Loucy (cell line): Measurements from ENCODE around the gene ZFP42.
"Not testable (repeated sequence)": the region's sequence is repeated elsewhere in the genome, so short reads cannot be mapped to it uniquely, and the experiment has no call there.

ENCODE experiments used
- H2AFZ ChIP-seq: fragments of 200-600 bp; sonication (generic); 2 replicates; pipeline ENCODE4 v1.6.0; 2016; ENCODE audit warnings: antibody characterized with exemption, mild to moderate bottlenecking, low read length, moderate library complexity
- H3F3A ChIP-seq: fragments of 200-600 bp; 2 replicates; pipeline ENCODE4 v1.6.0; 2016; ENCODE audit warnings: antibody characterized with exemption, low read depth, mild to moderate bottlenecking
- H3K27me3 ChIP-seq: fragments of 200-600 bp; sonication (generic); 2 replicates; pipeline ENCODE4 v1.6.1; 2014; ENCODE audit warnings: low read length, mild to moderate bottlenecking; ENCODE audit not compliant: insufficient read depth, poor library complexity, severe bottlenecking
- H3K36me3 ChIP-seq: fragments of 200-600 bp; sonication (generic); 2 replicates; pipeline ENCODE4 v1.6.1; 2016; ENCODE audit warnings: low read length; ENCODE audit not compliant: insufficient read depth
- H3K4me1 ChIP-seq: fragments of 200-600 bp; sonication (generic); 2 replicates; pipeline ENCODE4 v1.5.1; 2014; ENCODE audit warnings: low read length, mild to moderate bottlenecking; ENCODE audit not compliant: insufficient read depth, poor library complexity, severe bottlenecking
- H3K4me2 ChIP-seq: fragments of 200-600 bp; sonication (generic); 2 replicates; pipeline ENCODE4 v1.6.0; 2014; ENCODE audit warnings: antibody characterized with exemption, low read length, low read depth, mild to moderate bottlenecking; ENCODE audit not compliant: poor library complexity, severe bottlenecking
- H3K4me3 ChIP-seq: fragments of 200-600 bp; sonication (generic); 2 replicates; pipeline ENCODE4 v1.5.1; 2014; ENCODE audit warnings: low read length, mild to moderate bottlenecking, mixed read lengths; ENCODE audit not compliant: poor library complexity, severe bottlenecking
- H3K79me2 ChIP-seq: fragments of 200-600 bp; sonication (generic); 2 replicates; pipeline ENCODE4 v1.6.1; 2014; ENCODE audit warnings: low read length; ENCODE audit not compliant: insufficient read depth
- H3K9ac ChIP-seq: fragments of 200-600 bp; sonication (generic); 2 replicates; pipeline ENCODE4 v1.6.0; 2014; ENCODE audit warnings: mild to moderate bottlenecking, low read depth, low read length, moderate library complexity; ENCODE audit not compliant: poor library complexity, severe bottlenecking
- H3K9me2 ChIP-seq: fragments of 200-600 bp; sonication (generic); replicated peaks from 2 replicates; pipeline ENCODE4 v1.6.1; 2016; ENCODE audit warnings: low read depth, low read length, mixed read lengths
- H3K9me3 ChIP-seq: fragments of 200-600 bp; sonication (generic); 2 replicates; pipeline ENCODE4 v1.6.1; 2014; ENCODE audit warnings: mild to moderate bottlenecking, antibody characterized with exemption, low read length, low read depth; ENCODE audit not compliant: insufficient read depth
- H4K20me1 ChIP-seq: fragments of 200-600 bp; sonication (generic); 2 replicates; pipeline ENCODE4 v1.6.0; 2014; ENCODE audit warnings: antibody characterized with exemption, low read length, mild to moderate bottlenecking; ENCODE audit not compliant: insufficient read depth, poor library complexity, severe bottlenecking
- EZH2phosphoT487 ChIP-seq: fragments of 200-600 bp; IDR thresholded peaks from 2 replicates; pipeline ENCODE4 v1.6.1; 2018; ENCODE audit warnings: antibody characterized with exemption, mild to moderate bottlenecking, moderate library complexity, borderline replicate concordance
- TF ChIP-seq, protein P1 (sequence below): fragments of 200-600 bp; sonication (generic); conservative IDR thresholded peaks from 2 replicates; pipeline ENCODE4 v1.5.1; 2014; ENCODE audit warnings: mild to moderate bottlenecking, antibody characterized with exemption, low read length

Gene ZFP42

GRCh38 chr4:187996502-187997177, 1.1 kb downstream of the ZFP42 start:
- no peak overlapping the region for H3K4me3 ChIP-seq
- no peaks in the 10 kb centered on the region for H3K79me2 ChIP-seq
- no peaks in the 10 kb centered on the region for H3K27me3 ChIP-seq
- H3K4me1 ChIP-seq = no peaks in the 10 kb centered on the region
- no peak for TF ChIP-seq EZH2phosphoT487
- TF ChIP-seq, protein P1, sequence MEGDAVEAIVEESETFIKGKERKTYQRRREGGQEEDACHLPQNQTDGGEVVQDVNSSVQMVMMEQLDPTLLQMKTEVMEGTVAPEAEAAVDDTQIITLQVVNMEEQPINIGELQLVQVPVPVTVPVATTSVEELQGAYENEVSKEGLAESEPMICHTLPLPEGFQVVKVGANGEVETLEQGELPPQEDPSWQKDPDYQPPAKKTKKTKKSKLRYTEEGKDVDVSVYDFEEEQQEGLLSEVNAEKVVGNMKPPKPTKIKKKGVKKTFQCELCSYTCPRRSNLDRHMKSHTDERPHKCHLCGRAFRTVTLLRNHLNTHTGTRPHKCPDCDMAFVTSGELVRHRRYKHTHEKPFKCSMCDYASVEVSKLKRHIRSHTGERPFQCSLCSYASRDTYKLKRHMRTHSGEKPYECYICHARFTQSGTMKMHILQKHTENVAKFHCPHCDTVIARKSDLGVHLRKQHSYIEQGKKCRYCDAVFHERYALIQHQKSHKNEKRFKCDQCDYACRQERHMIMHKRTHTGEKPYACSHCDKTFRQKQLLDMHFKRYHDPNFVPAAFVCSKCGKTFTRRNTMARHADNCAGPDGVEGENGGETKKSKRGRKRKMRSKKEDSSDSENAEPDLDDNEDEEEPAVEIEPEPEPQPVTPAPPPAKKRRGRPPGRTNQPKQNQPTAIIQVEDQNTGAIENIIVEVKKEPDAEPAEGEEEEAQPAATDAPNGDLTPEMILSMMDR = no peak
- no peaks in the 10 kb centered on the region for H3F3A ChIP-seq
- H3K9me3 ChIP-seq = peaks cover 4% of the 10 kb centered on the region; the same call in 1 of the 2 replicates
- H3K4me2 ChIP-seq = no peak overlapping the region
- no peaks in the 10 kb centered on the region for H3K9me2 ChIP-seq
- no peak overlapping the region for H3K9ac ChIP-seq
- H3K36me3 ChIP-seq = no peaks in the 10 kb centered on the region
- H4K20me1 ChIP-seq = no peaks in the 10 kb centered on the region
- H2AFZ ChIP-seq = no peak overlapping the region

DNA sequence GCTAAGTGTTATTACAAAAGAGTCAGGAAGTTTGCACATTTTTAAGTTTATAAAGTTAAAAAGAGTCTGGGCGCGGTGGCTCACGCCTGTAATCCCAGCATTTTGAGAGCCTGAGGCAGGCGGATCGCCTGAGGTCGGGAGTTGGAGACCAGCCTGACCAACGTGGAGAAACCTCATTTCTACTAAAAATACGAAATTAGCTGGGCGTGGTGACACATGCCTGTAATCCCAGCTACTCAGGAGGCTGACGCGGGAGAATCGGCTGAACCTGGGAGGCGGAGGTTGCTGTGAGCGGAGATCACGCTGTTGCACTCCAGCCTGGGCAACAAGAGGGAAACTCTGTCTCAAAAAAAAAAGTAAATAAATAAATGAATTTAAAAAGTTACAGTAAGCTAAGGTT, 2.4 kb downstream of the ZFP42 start:
- not testable (repeated sequence) for H3K9me2 ChIP-seq, H2AFZ ChIP-seq, H3K27me3 ChIP-seq, H3K4me3 ChIP-seq, H3K4me2 ChIP-seq, H3K9me3 ChIP-seq, H3K4me1 ChIP-seq, H3K36me3 ChIP-seq, H3K79me2 ChIP-seq, H3F3A ChIP-seq, H3K9ac ChIP-seq, H4K20me1 ChIP-seq

DNA sequence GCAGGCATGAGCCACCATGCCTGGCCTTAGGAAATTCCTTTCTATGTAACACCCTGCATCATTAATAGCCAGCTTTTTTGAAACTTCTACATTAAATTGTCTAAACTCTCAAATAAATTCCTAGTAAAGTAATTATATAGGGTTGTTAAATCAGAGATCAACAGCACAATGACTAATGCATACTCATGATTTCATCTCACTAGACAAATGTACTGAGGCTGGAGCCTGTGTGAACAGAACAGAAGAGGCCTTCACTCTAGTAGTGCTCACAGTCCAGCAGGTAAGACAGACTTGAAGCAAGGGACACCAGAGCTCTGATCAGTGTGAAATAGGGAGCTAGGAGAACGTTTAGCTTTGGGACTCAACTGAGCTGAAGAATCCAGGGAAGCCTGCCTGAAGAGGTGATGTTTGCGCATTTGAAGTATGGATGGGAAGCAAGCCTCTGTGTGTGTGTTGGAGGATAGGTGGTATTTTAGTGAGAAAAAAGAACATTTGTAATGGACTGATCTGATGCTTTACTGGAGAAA, 3.9 kb downstream of the ZFP42 start:
- Histone ChIP-seq H3F3A (no peaks in the 10 kb centered on the region), H3K4me3 (no peak overlapping the region), H3K4me2 (no peak overlapping the region), H3K79me2 (no peaks in the 10 kb centered on the region), H3K9ac (no peak overlapping the region), H3K4me1 (no peaks in the 10 kb centered on the region), H3K36me3 (no peaks in the 10 kb centered on the region), H2AFZ (no peak overlapping the region), H3K9me3 (peaks cover 4% of the 10 kb centered on the region; the same call in 1 of the 2 replicates), H4K20me1 (no peaks in the 10 kb centered on the region), H3K9me2 (no peaks in the 10 kb centered on the region), H3K27me3 (no peaks in the 10 kb centered on the region)
- TF ChIP-seq, protein P1 = no peak
- TF ChIP-seq EZH2phosphoT487 = no peak

DNA sequence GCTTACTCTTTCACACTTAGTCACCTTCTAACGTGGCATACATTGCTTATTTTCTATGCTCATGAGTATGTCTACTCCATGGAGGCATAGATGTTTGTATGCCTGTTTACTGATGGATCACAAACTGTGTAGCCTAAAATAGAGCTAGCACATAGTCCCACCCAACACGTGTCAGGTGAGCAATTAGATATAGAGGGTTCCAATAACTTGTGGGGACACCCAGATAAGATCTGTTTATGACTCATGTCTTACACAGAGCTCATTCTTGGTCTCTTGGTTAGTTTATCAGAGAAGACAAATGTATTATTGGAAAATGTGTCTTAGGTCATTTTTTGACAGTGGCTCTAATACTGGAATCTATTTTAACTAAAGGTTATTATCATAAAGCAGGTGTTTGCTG, 6.8 kb downstream of the ZFP42 start:
- Histone ChIP-seq H3K4me2 (no peak overlapping the region), H3K9ac (no peak overlapping the region), H3K36me3 (no peaks in the 10 kb centered on the region), H3K4me1 (no peaks in the 10 kb centered on the region), H3K9me3 (peaks cover 9% of the 10 kb centered on the region; the same call in 1 of the 2 replicates), H3K27me3 (no peaks in the 10 kb centered on the region), H3F3A (no peaks in the 10 kb centered on the region), H3K79me2 (no peaks in the 10 kb centered on the region), H3K9me2 (no peaks in the 10 kb centered on the region), H2AFZ (no peak overlapping the region), H4K20me1 (no peaks in the 10 kb centered on the region), H3K4me3 (no peak overlapping the region)
- no peak for TF ChIP-seq EZH2phosphoT487
- TF ChIP-seq, protein P1 = no peak
